Stimulated activated memory B cell treated with anti-CD40 and anti-IgM and Interleukin-4, amounts not matched to agents 10 μg/mL and 1 μg/mL and 100 μg/mL, for 72 hours (primary cell): ENCODE measurements around the gene CPNE2.
A peak's percentile ranks its signal among the peaks of the same experiment; 100 is the strongest.
"Not testable (repeated sequence)": the region's sequence is repeated elsewhere in the genome, so short reads cannot be mapped to it uniquely, and the experiment has no call there.

ENCODE experiments used
- ATAC-seq: fragments of 150-1000 bp; cut with Tn5 transposase; 2 replicates; pipeline ENCODE4 v1.10.0; 2021
- H3K27ac Mint-ChIP-seq: one replicate; pipeline ENCODE4 v1.8.0; 2022; ENCODE audit warnings: mild to moderate bottlenecking, mixed read lengths
- H3K27me3 Mint-ChIP-seq: one replicate; pipeline ENCODE4 v1.8.0; 2022; ENCODE audit warnings: mixed read lengths
- H3K36me3 Mint-ChIP-seq: one replicate; pipeline ENCODE4 v1.8.0; 2022; ENCODE audit warnings: mixed read lengths
- H3K4me1 Mint-ChIP-seq: one replicate; pipeline ENCODE4 v1.8.0; 2022; ENCODE audit warnings: mixed read lengths
- H3K4me3 Mint-ChIP-seq: one replicate; pipeline ENCODE4 v1.8.0; 2022; ENCODE audit warnings: mild to moderate bottlenecking, moderate library complexity, mixed read lengths
- H3K9me3 Mint-ChIP-seq: one replicate; pipeline ENCODE4 v1.8.0; 2022; ENCODE audit warnings: mixed read lengths

CPNE2 gene

GRCh38 chr16:57061084-57061905 is 31.1 kb upstream of the CPNE2 start:
- H3K27me3 Mint-ChIP-seq: no peaks in the 10 kb centered on the region
- no peaks in the 10 kb centered on the region for H3K9me3 Mint-ChIP-seq
- H3K36me3 Mint-ChIP-seq: peaks cover 73% of the 10 kb centered on the region
- peaks cover 31% of the 10 kb centered on the region for H3K4me1 Mint-ChIP-seq
- H3K4me3 Mint-ChIP-seq: no peak overlapping the region
- peak overlapping the region; percentile 21 for H3K27ac Mint-ChIP-seq
- ATAC-seq: no peak

- Mint-ChIP-seq H3K9me3 (no peaks in the 10 kb centered on the region), H3K27me3 (no peaks in the 10 kb centered on the region), H3K27ac (peak overlapping the region; percentile 21), H3K4me3 (no peak overlapping the region), H3K36me3 (peaks cover 82% of the 10 kb centered on the region), H3K4me1 (peaks cover 41% of the 10 kb centered on the region)
- no peak for ATAC-seq
Observed at GRCh38 chr16:57062329-57062728, 30.1 kb upstream of the CPNE2 start.

- peaks cover 82% of the 10 kb centered on the region for H3K36me3 Mint-ChIP-seq
- not testable (repeated sequence) for H3K9me3 Mint-ChIP-seq, H3K4me3 Mint-ChIP-seq, H3K27me3 Mint-ChIP-seq, ATAC-seq
- peak overlapping the region; percentile 21 for H3K27ac Mint-ChIP-seq
- H3K4me1 Mint-ChIP-seq: peaks cover 49% of the 10 kb centered on the region
Observed at GRCh38 chr16:57063189-57063588, 29.2 kb upstream of the CPNE2 start.

- ATAC-seq: no peak
- H3K36me3 Mint-ChIP-seq: peaks cover 89% of the 10 kb centered on the region
- H3K9me3 Mint-ChIP-seq: no peaks in the 10 kb centered on the region
- no peaks in the 10 kb centered on the region for H3K27me3 Mint-ChIP-seq
- no peak overlapping the region for H3K4me3 Mint-ChIP-seq
- peak overlapping the region; percentile 85 for H3K27ac Mint-ChIP-seq
- H3K4me1 Mint-ChIP-seq: peaks cover 64% of the 10 kb centered on the region
Observed at GRCh38 chr16:57064995-57065394, 27.4 kb upstream of the CPNE2 start.

GRCh38 chr16:57066625-57067024 is 25.8 kb upstream of the CPNE2 start:
- H3K9me3 Mint-ChIP-seq: peaks cover 7% of the 10 kb centered on the region
- H3K36me3 Mint-ChIP-seq: peaks cover 89% of the 10 kb centered on the region
- peaks cover 71% of the 10 kb centered on the region for H3K4me1 Mint-ChIP-seq
- peak; percentile 89 for ATAC-seq
- H3K27ac Mint-ChIP-seq: peak overlapping the region; percentile 85
- peak overlapping the region; percentile 25 for H3K4me3 Mint-ChIP-seq
- no peaks in the 10 kb centered on the region for H3K27me3 Mint-ChIP-seq

GRCh38 chr16:57067347-57067746 is 25.0 kb upstream of the CPNE2 start:
- peaks cover 78% of the 10 kb centered on the region for H3K4me1 Mint-ChIP-seq
- ATAC-seq: peak; percentile 61

GRCh38 chr16:57069053-57069452 is 23.3 kb upstream of the CPNE2 start:
- peaks cover 7% of the 10 kb centered on the region for H3K9me3 Mint-ChIP-seq
- ATAC-seq: no peak
- H3K27ac Mint-ChIP-seq: peak overlapping the region; percentile 85
- no peaks in the 10 kb centered on the region for H3K27me3 Mint-ChIP-seq
- peaks cover 79% of the 10 kb centered on the region for H3K4me1 Mint-ChIP-seq
- H3K4me3 Mint-ChIP-seq: no peak overlapping the region
- peaks cover 98% of the 10 kb centered on the region for H3K36me3 Mint-ChIP-seq

More at GRCh38 chr16:57067347-57067746, 25.0 kb upstream of the CPNE2 start:
- H3K9me3 Mint-ChIP-seq: peaks cover 7% of the 10 kb centered on the region
- no peak overlapping the region for H3K4me3 Mint-ChIP-seq
- peak overlapping the region; percentile 85 for H3K27ac Mint-ChIP-seq
- peaks cover 89% of the 10 kb centered on the region for H3K36me3 Mint-ChIP-seq
- H3K27me3 Mint-ChIP-seq: no peaks in the 10 kb centered on the region

GRCh38 chr16:57069635-57070370 is 22.6 kb upstream of the CPNE2 start:
- ATAC-seq: no peak
- Mint-ChIP-seq H3K4me3 (peak overlapping the region; percentile 48), H3K27ac (peak overlapping the region; percentile 85), H3K36me3 (peaks cover 98% of the 10 kb centered on the region), H3K4me1 (peaks cover 73% of the 10 kb centered on the region), H3K27me3 (no peaks in the 10 kb centered on the region), H3K9me3 (peaks cover 7% of the 10 kb centered on the region)

- no peak for ATAC-seq
- peaks cover 66% of the 10 kb centered on the region for H3K4me1 Mint-ChIP-seq
- no peaks in the 10 kb centered on the region for H3K27me3 Mint-ChIP-seq
- H3K9me3 Mint-ChIP-seq: peaks cover 7% of the 10 kb centered on the region
- H3K36me3 Mint-ChIP-seq: peaks cover 96% of the 10 kb centered on the region
- peak overlapping the region; percentile 48 for H3K4me3 Mint-ChIP-seq
- peak overlapping the region; percentile 85 for H3K27ac Mint-ChIP-seq
Observed at GRCh38 chr16:57070424-57070823, 22.0 kb upstream of the CPNE2 start.

- not testable (repeated sequence) for H3K27me3 Mint-ChIP-seq, H3K4me3 Mint-ChIP-seq, H3K9me3 Mint-ChIP-seq, ATAC-seq
- Mint-ChIP-seq H3K27ac (peak overlapping the region; percentile 85), H3K36me3 (peaks cover 94% of the 10 kb centered on the region), H3K4me1 (peaks cover 59% of the 10 kb centered on the region)
Observed at GRCh38 chr16:57071081-57071732, 21.2 kb upstream of the CPNE2 start.

- Mint-ChIP-seq H3K4me3 (no peak overlapping the region), H3K36me3 (peaks cover 94% of the 10 kb centered on the region), H3K27ac (peak overlapping the region; percentile 85), H3K4me1 (peaks cover 51% of the 10 kb centered on the region), H3K9me3 (peaks cover 7% of the 10 kb centered on the region), H3K27me3 (no peaks in the 10 kb centered on the region)
- ATAC-seq: no peak
Observed at GRCh38 chr16:57071831-57072582, 20.4 kb upstream of the CPNE2 start.

- Mint-ChIP-seq H3K36me3 (peaks cover 92% of the 10 kb centered on the region), H3K9me3 (peaks cover 7% of the 10 kb centered on the region), H3K27me3 (no peaks in the 10 kb centered on the region), H3K4me3 (no peak overlapping the region), H3K27ac (peak overlapping the region; percentile 85), H3K4me1 (peaks cover 43% of the 10 kb centered on the region)
- no peak for ATAC-seq
Observed at GRCh38 chr16:57072616-57073275, 19.6 kb upstream of the CPNE2 start.

GRCh38 chr16:57077714-57078113 is 14.7 kb upstream of the CPNE2 start:
- H3K4me1 Mint-ChIP-seq: no peaks in the 10 kb centered on the region

GRCh38 chr16:57081744-57082143 is 10.6 kb upstream of the CPNE2 start:
- no peak for ATAC-seq
- Mint-ChIP-seq H3K4me1 (peaks cover 10% of the 10 kb centered on the region), H3K27me3 (no peaks in the 10 kb centered on the region), H3K4me3 (no peak overlapping the region), H3K27ac (no peak overlapping the region), H3K36me3 (peaks cover 27% of the 10 kb centered on the region), H3K9me3 (no peaks in the 10 kb centered on the region)

More at GRCh38 chr16:57077714-57078113, 14.7 kb upstream of the CPNE2 start:
- H3K27ac Mint-ChIP-seq: peak overlapping the region; percentile 25
- H3K4me3 Mint-ChIP-seq: no peak overlapping the region
- no peaks in the 10 kb centered on the region for H3K9me3 Mint-ChIP-seq
- ATAC-seq: no peak
- H3K27me3 Mint-ChIP-seq: no peaks in the 10 kb centered on the region
- H3K36me3 Mint-ChIP-seq: peaks cover 60% of the 10 kb centered on the region
